GM18517 (cell line): ENCODE data around the gene SLC25A26.

Experiments
- ATAC-seq: cut with Tn5 transposase; IDR thresholded peaks from one replicate; pipeline ENCODE4 v1.9.1; 2021; ENCODE audit warnings: mild to moderate bottlenecking, moderate library complexity; ENCODE audit not compliant: unreplicated experiment

Gene SLC25A26

DNA sequence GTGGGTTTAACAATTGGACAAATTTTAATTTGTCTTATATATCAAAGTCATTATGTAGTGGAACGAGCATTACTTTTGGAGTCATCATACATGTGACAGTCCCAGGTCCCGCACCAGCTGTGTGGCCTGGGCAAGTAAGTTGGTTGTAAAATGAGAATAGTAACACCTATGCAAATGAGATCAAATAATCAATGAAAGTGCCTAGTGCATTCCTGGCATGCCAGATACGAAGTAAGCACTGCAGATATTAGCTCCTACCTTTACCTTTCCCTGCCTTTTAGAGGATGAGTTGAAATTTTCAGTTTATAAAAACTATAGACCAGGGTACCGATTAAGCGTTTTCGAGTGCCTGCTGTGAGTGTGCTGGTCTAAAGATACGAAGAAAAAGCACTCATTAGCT lies 145.9 kb downstream of the SLC25A26 start:
- no peak for ATAC-seq

DNA sequence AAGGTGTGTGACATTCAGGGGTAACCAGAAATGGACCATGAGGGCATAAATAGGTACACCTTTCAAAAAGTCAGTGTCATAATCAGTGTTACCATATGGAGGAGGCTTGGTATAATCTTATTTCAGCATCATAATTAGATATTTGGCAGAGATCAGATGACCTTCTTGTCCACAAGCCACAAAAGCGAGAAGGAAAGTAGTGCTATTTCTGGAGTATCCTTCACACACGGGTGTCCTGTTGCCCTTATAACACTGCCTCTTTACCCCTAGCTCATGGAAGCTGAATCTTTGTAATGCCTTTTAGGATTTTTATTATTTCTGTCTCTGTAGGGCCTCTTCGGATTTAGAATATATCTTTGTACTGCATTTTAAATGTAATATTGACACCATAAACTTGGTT lies 147.2 kb downstream of the SLC25A26 start:
- no peak for ATAC-seq

DNA sequence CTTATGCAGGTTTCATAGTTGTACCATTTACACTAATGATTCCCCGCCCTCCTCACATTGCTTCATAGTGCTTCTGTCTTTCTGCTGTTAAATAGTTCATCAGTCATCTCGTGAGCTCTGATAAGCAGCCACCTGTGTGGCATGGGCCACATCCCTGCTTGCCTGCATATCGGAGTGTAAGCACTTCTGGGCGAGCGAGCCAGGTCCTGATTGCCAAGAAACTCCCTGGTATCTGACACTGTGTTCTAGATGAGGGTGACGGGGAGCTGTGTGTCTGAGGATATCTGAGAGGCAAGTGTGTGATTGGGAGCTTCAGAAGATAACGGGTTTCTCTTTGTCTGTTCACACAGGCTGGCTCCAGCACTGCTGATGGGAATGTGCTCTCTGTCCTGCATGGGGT lies 149.4 kb downstream of the SLC25A26 start:
- no peak for ATAC-seq

DNA sequence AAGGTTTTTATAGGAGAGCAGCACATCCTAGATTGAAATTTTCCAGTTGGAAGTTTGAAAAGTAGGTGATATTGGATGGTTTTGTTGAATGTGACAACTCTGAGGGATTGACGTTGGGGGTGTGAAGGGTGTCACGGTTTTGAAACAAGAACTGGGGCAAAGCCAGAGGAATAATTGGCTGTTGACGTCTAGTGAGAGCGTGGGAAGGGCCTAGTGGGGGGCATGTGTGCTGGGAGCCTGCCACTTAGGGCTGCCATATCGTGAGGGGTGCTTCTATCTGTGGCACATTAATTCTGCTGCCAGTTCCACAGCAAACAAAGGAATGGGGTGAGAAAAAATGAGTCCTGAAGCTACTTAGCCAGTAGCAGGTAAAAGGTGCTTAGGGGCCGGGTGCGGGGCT lies 150.6 kb downstream of the SLC25A26 start:
- ATAC-seq: no peak

DNA sequence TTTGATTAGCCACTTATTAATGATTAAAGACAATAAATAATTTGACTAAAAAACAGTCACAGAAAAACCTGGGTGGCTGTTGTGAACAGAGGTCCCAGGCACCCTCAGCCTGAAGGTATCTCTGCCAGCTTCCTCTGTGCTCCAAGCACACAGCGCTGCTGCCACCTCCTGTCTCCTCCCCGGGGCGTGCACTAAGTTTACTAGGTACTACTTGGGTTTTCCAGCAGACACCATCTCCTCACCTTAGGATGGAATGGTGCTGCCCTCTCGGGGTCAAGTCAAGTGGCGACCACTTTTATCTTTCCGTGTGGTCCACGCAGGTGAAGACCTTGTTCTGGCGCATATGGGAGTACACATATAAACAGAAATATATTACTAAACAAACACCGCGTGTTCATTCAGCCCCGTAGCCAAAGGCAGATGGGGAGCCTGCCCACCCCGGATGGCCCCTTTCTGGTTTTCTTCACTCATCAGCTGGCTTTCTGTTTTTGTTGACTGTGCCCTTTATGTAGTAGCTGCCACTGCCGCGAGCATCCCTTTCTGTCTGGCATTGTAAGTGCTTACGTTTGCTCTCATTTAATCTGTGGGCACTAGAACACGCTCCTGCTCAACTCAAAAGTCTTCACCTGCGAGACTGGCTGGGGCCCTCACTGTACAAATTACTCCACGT lies 152.0 kb downstream of the SLC25A26 start:
- no peak for ATAC-seq

DNA sequence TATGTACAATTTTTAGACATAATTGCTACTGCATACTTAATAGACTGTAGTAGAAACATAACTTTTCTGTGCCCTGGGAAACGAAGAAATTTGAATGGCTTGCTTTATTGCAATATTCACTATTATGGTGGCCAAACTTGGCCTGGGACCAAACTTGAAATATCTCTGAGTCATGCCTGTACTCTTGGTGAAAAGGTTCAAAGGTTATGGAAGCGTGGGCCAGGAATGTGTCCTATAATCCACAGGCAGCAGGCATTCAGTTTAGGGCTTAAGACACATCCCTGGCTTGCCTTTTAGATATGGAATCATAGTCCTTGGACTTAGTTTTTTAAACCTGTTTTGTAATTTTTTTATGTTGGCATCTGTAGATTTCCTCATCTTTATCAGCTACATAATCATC lies 155.8 kb downstream of the SLC25A26 start:
- no peak for ATAC-seq

DNA sequence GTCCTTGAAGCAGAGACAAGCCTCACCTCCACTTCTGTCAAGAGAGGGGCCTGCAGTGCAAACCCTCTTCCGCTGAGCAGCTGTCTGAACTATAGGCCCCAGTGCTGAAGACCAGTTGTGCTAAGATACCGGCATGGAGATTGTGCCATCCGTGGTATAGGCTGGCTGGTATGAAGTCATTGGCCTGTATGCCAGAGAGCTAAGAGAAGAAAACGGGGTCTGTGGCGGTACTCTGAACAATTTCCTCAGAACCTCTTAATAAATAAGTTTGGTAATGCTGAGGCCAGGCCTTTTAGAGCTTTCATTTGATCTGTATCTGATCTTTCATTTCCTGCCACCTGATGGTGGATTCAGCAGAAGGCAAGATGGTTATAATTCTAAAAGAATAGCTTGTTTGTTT lies 157.0 kb downstream of the SLC25A26 start:
- ATAC-seq: no peak

DNA sequence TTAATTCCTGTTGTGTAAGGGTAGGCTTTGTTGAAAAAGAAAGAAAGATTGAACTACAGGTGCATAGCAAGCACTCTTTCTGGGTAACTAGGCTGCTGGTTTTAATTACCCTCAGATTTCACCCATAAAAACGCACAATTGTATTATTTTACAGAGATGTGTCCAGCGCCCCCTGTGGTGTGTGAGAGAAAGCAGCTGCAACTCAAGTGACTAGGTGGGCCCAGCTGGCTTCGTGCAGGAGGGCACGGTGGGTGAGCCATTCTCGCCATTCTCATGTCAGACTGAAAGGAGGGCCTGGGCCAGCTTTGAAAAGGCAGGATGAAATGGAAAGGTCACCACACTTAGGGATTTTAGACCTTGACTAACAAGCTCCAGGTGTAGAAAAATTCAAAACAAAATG lies 157.5 kb downstream of the SLC25A26 start:
- ATAC-seq: no peak

DNA sequence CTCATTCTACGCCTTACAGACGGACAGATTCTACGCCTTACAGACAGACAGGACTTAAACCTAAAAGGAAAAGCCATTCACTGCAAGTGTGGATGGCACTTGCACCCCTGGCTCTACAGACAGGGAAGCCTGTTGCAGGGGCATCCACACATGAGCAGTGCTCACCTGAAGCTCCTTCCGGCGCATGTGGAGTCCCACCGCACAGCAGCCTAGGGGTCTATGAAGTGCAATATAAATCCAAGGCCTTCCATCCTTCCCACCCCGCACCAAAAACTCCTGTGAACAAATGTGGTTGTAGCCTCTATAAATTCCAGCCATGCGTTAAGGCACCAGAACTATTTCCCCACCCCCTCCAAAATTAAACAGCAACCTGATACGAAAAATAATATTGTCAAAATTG lies 158.8 kb downstream of the SLC25A26 start:
- no peak for ATAC-seq

DNA sequence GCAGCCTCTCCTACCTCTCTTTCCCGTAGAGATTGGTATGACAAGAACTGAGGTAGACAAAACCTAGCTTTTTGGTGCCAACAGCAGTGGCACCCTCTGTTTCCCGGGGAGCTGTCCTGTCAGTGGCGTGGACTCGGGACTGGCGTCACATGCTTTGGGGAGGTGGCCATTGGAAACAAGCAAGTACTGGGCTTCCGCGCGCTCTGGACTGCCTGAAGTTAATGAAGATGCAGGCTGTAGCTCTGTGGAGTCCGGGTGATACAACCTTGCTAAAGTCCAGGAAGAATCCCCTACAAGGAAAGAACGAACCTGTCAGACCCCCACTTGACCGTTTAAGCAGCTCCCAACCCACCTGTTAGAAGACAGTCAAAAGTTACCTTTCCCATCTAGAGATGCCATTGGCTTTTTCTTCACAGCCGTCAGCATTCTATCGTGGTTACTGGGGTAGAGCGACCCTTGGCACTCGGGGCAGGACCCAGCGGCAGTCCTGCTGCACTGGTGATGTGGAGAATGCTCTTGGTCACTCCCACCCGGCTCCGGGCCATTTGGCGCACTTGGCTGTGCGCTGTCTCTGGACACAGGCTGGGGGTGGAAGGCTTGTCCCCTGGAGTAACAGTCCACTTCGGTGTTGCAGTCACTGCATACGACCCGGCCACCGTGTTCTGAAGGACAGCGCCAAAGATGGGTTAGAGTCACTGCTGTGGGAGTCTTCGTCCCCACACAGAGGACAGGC lies 159.6 kb downstream of the SLC25A26 start:
- no peak for ATAC-seq

DNA sequence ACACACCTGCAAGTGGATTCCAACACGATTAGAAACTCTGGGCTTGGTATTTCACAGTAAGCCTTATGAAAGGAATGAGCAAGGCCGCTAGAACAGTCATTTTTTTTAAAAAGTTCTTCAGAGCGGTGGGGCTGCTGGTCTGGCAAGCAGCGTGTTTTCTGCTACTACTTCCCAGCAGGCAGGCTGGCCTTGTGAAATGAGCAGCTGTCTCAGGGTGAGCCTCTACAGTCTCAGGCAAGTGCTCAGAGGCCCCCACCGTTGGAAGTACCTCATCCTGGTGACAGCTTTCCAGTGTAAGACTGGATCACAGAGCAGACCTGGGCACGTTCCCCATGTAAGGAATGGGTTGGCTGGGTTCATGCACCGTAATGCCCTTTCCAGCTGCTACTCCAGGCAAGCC lies 160.8 kb downstream of the SLC25A26 start:
- ATAC-seq: no peak

DNA sequence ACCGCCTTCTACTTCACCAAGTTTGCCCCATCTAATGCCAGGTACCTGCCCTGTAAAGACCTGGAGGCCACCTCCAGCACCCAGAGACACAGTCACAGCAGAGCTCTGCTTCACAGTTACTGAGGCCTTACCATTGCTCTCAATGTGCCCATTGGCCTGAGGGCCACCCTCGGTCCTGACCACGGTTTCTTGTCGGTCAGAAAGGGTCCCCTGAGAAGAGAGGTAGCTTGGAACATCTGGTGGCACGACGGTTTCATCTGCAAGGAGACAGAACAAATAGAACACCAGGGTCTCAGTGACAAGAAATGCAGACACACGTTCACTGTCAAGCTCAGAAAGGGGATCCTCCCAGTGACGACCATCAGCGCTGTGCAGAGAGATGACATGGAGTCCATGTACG lies 161.3 kb downstream of the SLC25A26 start:
- ATAC-seq: no peak

DNA sequence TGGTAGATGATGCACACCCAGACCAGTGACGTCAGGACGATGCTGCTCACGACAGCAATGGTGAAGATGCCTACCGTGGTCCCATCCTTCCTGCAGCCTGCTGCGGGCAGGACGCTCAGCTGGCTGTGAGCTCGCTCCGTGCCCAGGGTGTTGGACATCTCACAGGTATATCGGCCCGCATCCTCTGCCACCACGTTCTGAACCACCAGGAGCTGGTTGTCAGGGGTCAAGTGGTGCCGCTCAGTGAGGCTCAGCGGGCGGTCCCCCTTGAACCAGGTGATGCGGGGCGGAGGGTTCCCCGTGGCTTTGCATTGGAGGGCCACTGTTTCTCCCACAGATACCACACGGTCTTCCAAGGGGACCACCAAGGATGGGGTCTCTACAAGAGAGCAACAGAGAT lies 162.2 kb downstream of the SLC25A26 start:
- ATAC-seq: no peak

DNA sequence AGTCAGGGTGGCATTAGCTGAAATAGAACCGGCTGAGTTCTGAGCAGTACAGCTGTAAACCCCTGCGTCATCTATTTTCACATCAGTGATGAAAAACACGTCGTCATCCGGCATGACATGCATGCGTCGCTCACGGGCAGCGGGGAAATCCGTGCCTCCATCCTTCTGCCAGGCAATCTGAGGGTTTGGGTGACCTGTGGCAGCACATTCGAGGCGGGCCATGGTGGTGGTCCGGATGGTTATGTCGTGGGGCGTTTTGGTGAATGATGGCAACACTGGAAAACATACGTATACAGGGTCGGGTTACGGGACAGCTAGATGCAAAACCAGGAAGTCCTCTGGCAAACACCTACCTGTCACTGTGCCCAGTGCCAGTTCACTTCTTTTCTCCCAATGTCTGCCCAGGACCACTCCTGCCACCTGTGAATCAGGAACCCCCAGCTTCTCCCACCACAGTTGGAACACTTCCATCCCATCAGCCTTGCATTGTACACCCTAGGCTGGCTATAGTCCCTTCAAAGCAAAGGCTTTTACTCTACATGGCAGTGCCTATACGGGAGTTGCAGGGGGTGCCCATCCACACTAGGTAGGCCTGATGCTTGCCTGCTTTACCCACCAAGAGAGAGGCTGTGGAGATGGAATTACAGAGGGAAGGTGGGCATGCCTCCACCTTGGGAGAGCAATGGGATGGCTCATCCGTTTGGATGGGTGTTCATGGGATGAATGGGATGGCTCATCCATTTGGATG lies 163.4 kb downstream of the SLC25A26 start:
- ATAC-seq: no peak

DNA sequence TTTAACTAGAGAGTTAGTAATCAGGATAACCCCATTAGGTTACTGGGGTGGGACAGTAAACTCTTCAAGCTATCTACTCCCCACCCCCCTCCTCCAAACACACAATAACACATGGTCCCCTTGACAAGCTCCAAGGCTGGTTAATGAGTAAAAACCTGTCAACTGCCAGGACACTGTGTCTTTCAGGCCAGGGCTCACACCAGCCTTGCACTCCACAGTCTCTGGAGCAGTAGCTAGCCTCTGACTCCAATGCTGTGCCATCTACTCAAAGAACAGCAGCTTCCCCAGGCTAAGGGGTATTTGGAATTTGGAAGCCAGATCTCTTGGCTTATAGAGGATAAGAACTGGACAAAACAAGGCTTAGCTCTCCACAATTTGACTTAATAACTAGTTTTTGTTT lies 164.3 kb downstream of the SLC25A26 start:
- ATAC-seq: no peak

DNA sequence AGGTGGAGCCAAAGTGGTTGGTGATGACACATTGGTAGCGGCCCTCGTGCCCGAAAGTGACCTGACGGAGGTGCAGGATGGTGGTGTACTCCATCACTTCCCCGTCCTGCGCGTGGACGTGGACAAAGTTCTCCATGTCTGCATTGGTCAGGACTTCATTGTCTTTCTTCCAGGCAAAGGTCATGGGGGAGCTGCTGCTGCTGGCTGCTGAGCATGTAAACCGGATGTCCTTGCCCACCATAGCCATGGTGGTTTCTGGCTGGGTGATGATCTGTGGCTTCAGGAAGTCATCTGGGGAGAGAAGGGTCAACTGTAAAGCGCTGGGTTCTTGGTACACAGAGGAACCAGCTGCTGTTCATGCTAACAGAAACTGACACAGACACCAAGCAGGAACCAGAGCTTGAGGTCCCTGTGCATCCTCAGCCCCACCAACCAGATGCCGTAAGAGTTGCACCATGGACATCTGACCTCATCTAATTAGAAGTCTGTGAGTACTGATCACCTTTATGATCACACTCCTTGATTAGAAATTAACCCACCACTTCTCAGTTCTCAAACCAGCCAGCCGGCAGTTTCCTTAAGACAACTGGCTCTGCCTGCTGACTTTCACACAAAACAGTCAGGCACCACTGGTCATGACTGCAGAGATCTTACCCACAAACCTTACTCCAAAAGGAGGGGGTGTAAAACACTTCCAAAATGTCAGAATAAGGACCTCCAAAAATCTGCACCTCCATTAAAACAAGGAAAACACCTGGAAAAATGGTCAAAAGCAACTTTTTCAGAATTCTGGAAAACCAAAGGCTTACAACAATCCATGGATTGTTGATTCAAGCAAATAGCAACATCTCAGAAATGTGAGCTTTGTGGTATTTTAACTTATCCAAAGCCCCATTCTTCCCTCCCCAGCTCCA lies 165.5 kb downstream of the SLC25A26 start:
- peak; percentile 87 for ATAC-seq

DNA sequence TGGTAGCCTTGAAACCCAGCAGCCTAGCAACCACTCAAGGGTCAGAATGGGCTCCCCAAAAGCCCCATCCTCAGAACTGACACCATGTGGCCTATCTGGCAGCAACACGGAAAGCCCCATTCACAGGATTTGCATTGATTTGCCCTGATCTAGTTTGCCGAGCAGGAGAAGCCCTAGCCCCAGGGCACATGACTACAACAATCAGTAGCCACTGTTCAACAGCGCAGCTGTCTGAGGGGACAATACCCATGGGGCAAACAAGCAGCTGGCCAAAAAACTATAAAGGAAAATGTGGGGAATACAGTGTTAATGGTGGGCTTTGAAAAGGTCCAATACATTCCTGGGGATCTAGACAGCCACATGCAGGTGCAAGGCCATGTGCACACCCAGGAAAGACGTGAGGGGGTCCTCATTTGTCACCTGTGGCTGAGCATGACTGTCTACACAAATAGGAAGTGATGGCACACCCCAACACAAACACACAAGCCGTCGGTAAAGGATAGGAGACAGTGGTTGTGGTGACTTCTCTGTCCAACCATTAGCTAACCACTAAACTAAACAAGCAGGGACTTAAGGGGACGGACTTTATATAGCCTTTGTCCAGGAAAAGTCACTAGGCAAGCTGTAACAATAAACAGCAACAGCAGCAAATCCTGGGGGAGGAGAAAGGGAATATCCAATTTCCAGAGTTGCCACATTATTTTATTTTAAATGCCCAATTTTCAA lies 166.3 kb downstream of the SLC25A26 start:
- peak; percentile 45 for ATAC-seq

DNA sequence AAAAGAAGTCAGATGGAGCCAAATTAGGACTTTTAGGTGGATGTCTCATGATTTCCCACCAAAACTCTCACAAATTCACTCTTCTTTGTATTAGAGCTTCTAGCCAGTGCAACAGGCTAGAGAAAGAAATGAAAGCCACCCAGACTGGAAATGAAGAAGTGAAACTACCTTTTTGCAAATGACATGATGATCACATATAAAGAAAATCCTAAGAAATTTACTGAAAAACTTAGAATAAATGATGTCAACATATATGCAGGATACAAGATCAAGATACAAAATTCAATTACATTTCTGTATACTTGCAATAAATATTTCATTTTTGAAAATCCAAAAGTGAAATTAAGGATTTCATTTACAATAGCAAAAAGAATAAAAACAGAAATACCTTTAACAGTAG lies 169.2 kb downstream of the SLC25A26 start:
- peak; percentile 36 for ATAC-seq

DNA sequence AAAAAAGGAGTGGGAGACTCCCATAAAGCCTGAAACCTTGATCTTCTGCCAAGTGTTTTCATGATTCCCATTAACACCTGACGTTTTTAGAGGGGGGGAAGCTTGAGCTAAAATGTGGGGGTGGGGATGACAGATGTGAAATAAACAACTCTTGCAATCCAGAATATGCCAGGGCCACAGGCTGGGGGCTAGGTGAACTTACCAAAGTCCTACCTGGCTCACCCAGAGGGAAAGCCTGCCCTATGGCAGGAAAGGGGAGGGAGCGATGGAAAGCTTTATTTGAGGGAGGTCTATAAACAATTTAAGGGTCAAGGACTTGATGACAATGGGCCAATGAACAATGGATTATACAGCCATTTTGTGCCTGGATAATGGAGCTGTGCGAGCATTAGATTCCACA lies 171.7 kb downstream of the SLC25A26 start:
- no peak for ATAC-seq

DNA sequence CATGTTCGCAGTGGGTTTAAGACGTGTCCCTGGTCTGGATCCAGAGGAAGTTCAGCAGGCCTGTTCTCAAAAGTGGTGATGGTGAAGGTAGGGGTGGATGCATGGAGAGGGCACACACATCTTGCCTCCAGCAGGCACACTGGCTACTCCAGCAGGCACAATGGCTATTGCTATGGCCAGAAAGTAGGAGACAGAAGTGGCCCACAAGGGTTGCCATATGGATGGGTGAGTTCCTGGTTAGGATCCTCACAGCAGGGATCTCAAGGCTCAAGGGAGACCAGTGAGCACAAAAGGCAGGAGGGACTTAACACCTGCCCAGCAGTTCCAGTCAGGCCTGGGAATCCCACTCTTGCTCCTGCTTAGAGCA lies 172.1 kb downstream of the SLC25A26 start:
- ATAC-seq: no peak
